HCT116 (cell line): Measurements from ENCODE around the gene TRPV5.

Experiments
- CEBPB ChIP-seq: IDR thresholded peaks from 2 replicates; pipeline ENCODE4 v1.6.1; 2012; ENCODE audit warnings: low read depth
- CTCF ChIP-seq, 3 experiments: fragments of 200-600 bp in 1 of 3; sonication (generic) in 1 of 3; IDR thresholded peaks in 2 of 3; conservative IDR thresholded peaks in 1 of 3; 2 replicates each; pipeline ENCODE4 v1.5.1; 2012 to 2017; ENCODE audit warnings: low read depth in 2 of 3, low read length in 2 of 3, antibody characterized with exemption in 1 of 3, borderline replicate concordance in 1 of 3, control low read depth in 1 of 3, mild to moderate bottlenecking in 1 of 3, mixed read lengths in 1 of 3, mixed run types in 1 of 3, moderate library complexity in 1 of 3; ENCODE audit not compliant: insufficient read depth in 1 of 3
- EGR1 ChIP-seq: IDR thresholded peaks from 2 replicates; pipeline ENCODE4 v1.6.1; 2012; ENCODE audit warnings: low read depth
- EZH2 ChIP-seq: fragments of 200-600 bp; sonication (generic); IDR thresholded peaks from 2 replicates; pipeline ENCODE4 v1.6.1; 2017; ENCODE audit warnings: antibody characterized with exemption, mixed run types
- EZH2phosphoT487 ChIP-seq: fragments of 200-600 bp; IDR thresholded peaks from 2 replicates; pipeline ENCODE4 v1.6.1; 2018; ENCODE audit warnings: antibody characterized with exemption, borderline replicate concordance
- JUND ChIP-seq: IDR thresholded peaks from 2 replicates; pipeline ENCODE4 v1.6.1; 2012
- POLR2A ChIP-seq: IDR thresholded peaks from 2 replicates; pipeline ENCODE4 v1.7.0; 2011; ENCODE audit warnings: borderline replicate concordance; ENCODE audit not compliant: insufficient read depth, insufficient read length; ENCODE audit errors: extremely low read depth
- POLR2AphosphoS5 ChIP-seq: IDR thresholded peaks from 2 replicates; pipeline ENCODE4 v1.6.1; 2011; ENCODE audit warnings: mild to moderate bottlenecking, low read depth, low read length, moderate library complexity
- SRF ChIP-seq: IDR thresholded peaks from 2 replicates; pipeline ENCODE4 v1.6.1; 2012; ENCODE audit warnings: low read depth
- TCF7L2 ChIP-seq: IDR thresholded peaks from 2 replicates; pipeline ENCODE4 v1.7.0; 2011; ENCODE audit warnings: borderline replicate concordance, inconsistent platforms; ENCODE audit not compliant: insufficient read depth, insufficient read length; ENCODE audit errors: extremely low read depth
- YY1 ChIP-seq: IDR thresholded peaks from 2 replicates; pipeline ENCODE4 v1.6.1; 2011; ENCODE audit warnings: low read length, low read depth, moderate library complexity, mild to moderate bottlenecking; ENCODE audit not compliant: insufficient replicate concordance; ENCODE audit errors: extremely low read depth
- ZNF274 ChIP-seq: fragments of 200-500 bp; sonication (Bioruptor generic); IDR thresholded peaks from 2 replicates; pipeline ENCODE4 v1.6.1; 2014; ENCODE audit warnings: mild to moderate bottlenecking, low read depth, low read length, inconsistent platforms
- TF ChIP-seq, protein P1 (sequence below): IDR thresholded peaks from 2 replicates; pipeline ENCODE4 v1.6.1; 2012; ENCODE audit warnings: low read depth

DNA sequence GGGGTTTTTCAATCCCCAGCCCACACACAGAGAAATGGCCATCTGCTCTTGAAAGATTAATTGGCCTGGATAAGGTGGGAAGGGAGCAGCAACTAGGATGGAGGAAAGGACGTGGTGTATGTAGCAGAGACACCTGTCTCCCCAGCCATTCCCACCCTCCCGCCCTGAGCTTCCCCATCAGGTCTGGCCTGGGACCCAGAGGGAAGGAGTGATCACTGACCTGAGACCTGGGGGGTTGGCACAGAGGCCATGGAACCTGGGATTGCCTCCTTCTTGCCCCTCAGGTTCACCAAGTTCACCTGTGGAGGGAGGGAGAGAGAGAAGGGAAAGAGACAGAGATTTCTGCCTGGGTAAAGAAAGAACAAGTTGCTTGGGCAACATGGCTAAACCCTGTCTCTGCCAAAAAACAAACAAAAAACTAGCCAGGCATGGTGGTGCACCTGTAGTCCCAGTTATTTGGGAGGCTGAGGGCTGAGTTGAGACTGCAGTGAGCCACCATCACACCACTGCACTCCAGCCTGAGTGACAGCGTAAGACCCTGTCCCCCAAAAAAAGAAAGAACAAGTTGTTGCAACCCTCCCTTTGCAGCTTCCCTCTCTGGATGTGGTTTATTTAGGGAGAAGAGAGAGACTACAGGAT lies 36.7 kb downstream of the TRPV5 start:
- TF ChIP-seq CTCF (IDR thresholded peaks at IDR 0.05 in 2 of 3, conservative IDR thresholded peaks at IDR 0.05 in 1 of 3; ENCODE audit: borderline replicate concordance in 1 of 3, insufficient read depth in 1 of 3, low read depth in 2 of 3, low read length in 2 of 3) (no peak), POLR2A (no peak), CEBPB (no peak), TCF7L2 (no peak), EZH2 (no peak), ZNF274 (no peak), EGR1 (no peak), POLR2AphosphoS5 (no peak), YY1 (no peak), JUND (no peak), SRF (no peak), EZH2phosphoT487 (no peak)
- TF ChIP-seq, protein P1, sequence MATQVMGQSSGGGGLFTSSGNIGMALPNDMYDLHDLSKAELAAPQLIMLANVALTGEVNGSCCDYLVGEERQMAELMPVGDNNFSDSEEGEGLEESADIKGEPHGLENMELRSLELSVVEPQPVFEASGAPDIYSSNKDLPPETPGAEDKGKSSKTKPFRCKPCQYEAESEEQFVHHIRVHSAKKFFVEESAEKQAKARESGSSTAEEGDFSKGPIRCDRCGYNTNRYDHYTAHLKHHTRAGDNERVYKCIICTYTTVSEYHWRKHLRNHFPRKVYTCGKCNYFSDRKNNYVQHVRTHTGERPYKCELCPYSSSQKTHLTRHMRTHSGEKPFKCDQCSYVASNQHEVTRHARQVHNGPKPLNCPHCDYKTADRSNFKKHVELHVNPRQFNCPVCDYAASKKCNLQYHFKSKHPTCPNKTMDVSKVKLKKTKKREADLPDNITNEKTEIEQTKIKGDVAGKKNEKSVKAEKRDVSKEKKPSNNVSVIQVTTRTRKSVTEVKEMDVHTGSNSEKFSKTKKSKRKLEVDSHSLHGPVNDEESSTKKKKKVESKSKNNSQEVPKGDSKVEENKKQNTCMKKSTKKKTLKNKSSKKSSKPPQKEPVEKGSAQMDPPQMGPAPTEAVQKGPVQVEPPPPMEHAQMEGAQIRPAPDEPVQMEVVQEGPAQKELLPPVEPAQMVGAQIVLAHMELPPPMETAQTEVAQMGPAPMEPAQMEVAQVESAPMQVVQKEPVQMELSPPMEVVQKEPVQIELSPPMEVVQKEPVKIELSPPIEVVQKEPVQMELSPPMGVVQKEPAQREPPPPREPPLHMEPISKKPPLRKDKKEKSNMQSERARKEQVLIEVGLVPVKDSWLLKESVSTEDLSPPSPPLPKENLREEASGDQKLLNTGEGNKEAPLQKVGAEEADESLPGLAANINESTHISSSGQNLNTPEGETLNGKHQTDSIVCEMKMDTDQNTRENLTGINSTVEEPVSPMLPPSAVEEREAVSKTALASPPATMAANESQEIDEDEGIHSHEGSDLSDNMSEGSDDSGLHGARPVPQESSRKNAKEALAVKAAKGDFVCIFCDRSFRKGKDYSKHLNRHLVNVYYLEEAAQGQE, result no peak
